T-helper 2 cell treated with Interferon-gamma antibody and Interleukin-4, amounts not matched to agents 5 μg/mL and 100 μg/mL, for 36 hours (primary cell): ENCODE measurements around the gene RAI1.

ENCODE experiments used
- DNase-seq: peaks from one replicate; pipeline ENCODE4 v3.0.0; 2021; ENCODE audit warnings: low spot score
- H3K27ac Mint-ChIP-seq: one replicate; pipeline ENCODE4 v1.8.0; 2021; ENCODE audit warnings: mild to moderate bottlenecking, mixed read lengths
- H3K27me3 Mint-ChIP-seq: one replicate; pipeline ENCODE4 v1.8.0; 2021; ENCODE audit warnings: low read depth, mixed read lengths
- H3K36me3 Mint-ChIP-seq: one replicate; pipeline ENCODE4 v1.8.0; 2021; ENCODE audit warnings: low read depth, mixed read lengths
- H3K4me1 Mint-ChIP-seq: one replicate; pipeline ENCODE4 v1.8.0; 2021; ENCODE audit warnings: low read depth, mixed read lengths
- H3K4me3 Mint-ChIP-seq: one replicate; pipeline ENCODE4 v1.8.0; 2022; ENCODE audit warnings: mild to moderate bottlenecking, moderate library complexity, mixed read lengths
- H3K9me3 Mint-ChIP-seq: one replicate; pipeline ENCODE4 v1.8.0; 2021; ENCODE audit warnings: mixed read lengths

Gene RAI1

GRCh38 chr17:17741349-17742023 lies 60.2 kb downstream of the RAI1 start:
- no peaks in the 10 kb centered on the region for H3K36me3 Mint-ChIP-seq
- peaks cover 3% of the 10 kb centered on the region for H3K4me1 Mint-ChIP-seq
- no peak for DNase-seq
- no peaks in the 10 kb centered on the region for H3K27me3 Mint-ChIP-seq
- H3K27ac Mint-ChIP-seq = no peak overlapping the region
- H3K9me3 Mint-ChIP-seq = no peaks in the 10 kb centered on the region
- H3K4me3 Mint-ChIP-seq = no peak overlapping the region

DNA sequence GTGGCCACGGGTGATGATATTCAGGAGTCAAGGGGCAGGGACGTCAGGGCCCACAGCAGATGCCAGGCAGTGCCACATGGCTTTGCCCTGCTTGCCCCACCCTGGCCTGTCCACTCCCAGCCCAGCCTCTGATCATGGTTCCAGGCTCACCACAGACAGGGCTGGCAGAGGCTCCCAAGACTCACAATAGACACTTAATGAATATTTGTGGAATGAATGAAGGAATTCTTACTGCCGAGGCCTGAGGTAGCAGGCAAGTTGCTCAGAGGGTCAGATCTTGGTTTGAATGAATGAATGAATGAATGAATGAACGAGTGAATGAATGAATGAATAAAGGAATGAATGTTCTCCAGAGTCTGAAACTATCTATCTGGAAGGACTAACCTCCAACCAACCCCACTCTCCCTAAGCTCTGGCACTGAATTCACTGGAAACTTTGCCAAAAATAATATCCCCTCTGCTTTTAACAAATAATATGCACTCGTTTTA lies 60.9 kb downstream of the RAI1 start:
- Mint-ChIP-seq H3K4me3 (no peak overlapping the region), H3K4me1 (peaks cover 3% of the 10 kb centered on the region), H3K36me3 (no peaks in the 10 kb centered on the region), H3K27ac (no peak overlapping the region), H3K27me3 (no peaks in the 10 kb centered on the region), H3K9me3 (no peaks in the 10 kb centered on the region)
- no peak for DNase-seq

- Mint-ChIP-seq H3K4me3 (no peak overlapping the region), H3K9me3 (no peaks in the 10 kb centered on the region), H3K4me1 (peaks cover 3% of the 10 kb centered on the region), H3K36me3 (no peaks in the 10 kb centered on the region), H3K27ac (no peak overlapping the region), H3K27me3 (no peaks in the 10 kb centered on the region)
- no peak for DNase-seq
Observed at GRCh38 chr17:17742688-17743390, 61.6 kb downstream of the RAI1 start.

- Mint-ChIP-seq H3K4me1 (peaks cover 3% of the 10 kb centered on the region), H3K36me3 (no peaks in the 10 kb centered on the region), H3K4me3 (no peak overlapping the region), H3K9me3 (no peaks in the 10 kb centered on the region), H3K27me3 (no peaks in the 10 kb centered on the region), H3K27ac (no peak overlapping the region)
- no peak for DNase-seq
Observed at GRCh38 chr17:17743391-17744112, 62.3 kb downstream of the RAI1 start.

- H3K4me1 Mint-ChIP-seq = peaks cover 3% of the 10 kb centered on the region
- no peaks in the 10 kb centered on the region for H3K27me3 Mint-ChIP-seq
- H3K27ac Mint-ChIP-seq = no peak overlapping the region
- H3K36me3 Mint-ChIP-seq = no peaks in the 10 kb centered on the region
- H3K9me3 Mint-ChIP-seq = no peaks in the 10 kb centered on the region
- no peak for DNase-seq
- no peak overlapping the region for H3K4me3 Mint-ChIP-seq
Observed at GRCh38 chr17:17744116-17744515, 62.9 kb downstream of the RAI1 start.

DNA sequence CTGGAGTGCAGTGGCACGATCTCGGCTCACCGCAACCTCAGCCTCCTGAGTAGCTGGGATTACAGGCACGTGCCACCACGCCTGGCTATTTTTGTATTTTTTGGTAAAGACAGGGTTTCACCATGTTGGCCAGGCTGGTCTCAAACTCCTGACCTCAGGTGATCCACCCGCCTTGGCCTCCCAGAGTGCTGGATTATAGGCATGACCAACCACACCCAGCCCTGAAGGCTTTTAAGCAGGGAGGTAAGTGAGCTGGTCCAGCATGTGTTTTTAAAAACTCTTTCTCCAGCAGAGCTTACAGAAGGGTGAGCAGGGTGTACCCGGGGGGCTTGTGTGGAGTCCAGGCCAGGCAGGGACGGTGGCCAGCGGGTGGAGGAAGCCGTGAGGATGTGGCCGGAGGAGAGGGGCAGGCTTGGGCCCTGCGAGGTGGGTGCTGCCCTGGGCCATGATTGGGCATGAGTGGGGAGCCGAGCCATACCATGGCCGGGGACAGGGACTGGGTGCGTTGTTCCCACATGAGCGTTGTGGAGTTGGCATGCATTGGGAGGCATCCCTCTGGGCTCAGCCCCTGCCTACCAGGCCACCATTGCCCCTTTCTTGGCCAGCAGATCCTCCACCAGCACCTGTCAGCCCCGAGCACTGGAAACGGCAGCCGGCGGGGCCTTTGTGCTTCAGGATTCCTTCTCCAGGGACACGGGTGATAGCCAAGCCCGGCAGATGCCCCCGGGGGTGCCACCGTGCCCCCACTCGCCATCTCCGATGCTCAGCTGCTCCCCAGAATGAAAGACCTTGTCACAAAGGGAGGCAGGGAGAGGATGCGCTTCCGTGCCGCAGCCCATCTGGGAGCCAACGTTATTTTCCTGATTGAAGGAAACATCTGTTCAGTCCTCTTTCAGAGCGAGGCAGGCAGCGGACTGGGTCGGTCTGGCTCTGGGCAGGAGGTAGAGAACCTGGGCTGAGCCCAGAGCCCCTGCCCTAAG lies 64.5 kb downstream of the RAI1 start:
- H3K9me3 Mint-ChIP-seq = no peaks in the 10 kb centered on the region
- no peak overlapping the region for H3K27ac Mint-ChIP-seq
- H3K4me1 Mint-ChIP-seq = peaks cover 13% of the 10 kb centered on the region

GRCh38 chr17:17748179-17748578 lies 66.9 kb downstream of the RAI1 start:
- DNase-seq = no peak
- H3K27me3 Mint-ChIP-seq = no peaks in the 10 kb centered on the region
- no peaks in the 10 kb centered on the region for H3K9me3 Mint-ChIP-seq
- no peaks in the 10 kb centered on the region for H3K36me3 Mint-ChIP-seq
- H3K27ac Mint-ChIP-seq = no peak overlapping the region
- no peak overlapping the region for H3K4me3 Mint-ChIP-seq
- peaks cover 27% of the 10 kb centered on the region for H3K4me1 Mint-ChIP-seq

More for the DNA sequence above, 64.5 kb downstream of the RAI1 start:
- no peak overlapping the region for H3K4me3 Mint-ChIP-seq
- DNase-seq = no peak
- H3K36me3 Mint-ChIP-seq = no peaks in the 10 kb centered on the region
- H3K27me3 Mint-ChIP-seq = no peaks in the 10 kb centered on the region

GRCh38 chr17:17748604-17749003 lies 67.3 kb downstream of the RAI1 start:
- no peak overlapping the region for H3K4me3 Mint-ChIP-seq
- H3K36me3 Mint-ChIP-seq = no peaks in the 10 kb centered on the region
- no peak overlapping the region for H3K27ac Mint-ChIP-seq
- no peaks in the 10 kb centered on the region for H3K27me3 Mint-ChIP-seq
- peaks cover 28% of the 10 kb centered on the region for H3K4me1 Mint-ChIP-seq
- DNase-seq = no peak
- no peaks in the 10 kb centered on the region for H3K9me3 Mint-ChIP-seq

DNA sequence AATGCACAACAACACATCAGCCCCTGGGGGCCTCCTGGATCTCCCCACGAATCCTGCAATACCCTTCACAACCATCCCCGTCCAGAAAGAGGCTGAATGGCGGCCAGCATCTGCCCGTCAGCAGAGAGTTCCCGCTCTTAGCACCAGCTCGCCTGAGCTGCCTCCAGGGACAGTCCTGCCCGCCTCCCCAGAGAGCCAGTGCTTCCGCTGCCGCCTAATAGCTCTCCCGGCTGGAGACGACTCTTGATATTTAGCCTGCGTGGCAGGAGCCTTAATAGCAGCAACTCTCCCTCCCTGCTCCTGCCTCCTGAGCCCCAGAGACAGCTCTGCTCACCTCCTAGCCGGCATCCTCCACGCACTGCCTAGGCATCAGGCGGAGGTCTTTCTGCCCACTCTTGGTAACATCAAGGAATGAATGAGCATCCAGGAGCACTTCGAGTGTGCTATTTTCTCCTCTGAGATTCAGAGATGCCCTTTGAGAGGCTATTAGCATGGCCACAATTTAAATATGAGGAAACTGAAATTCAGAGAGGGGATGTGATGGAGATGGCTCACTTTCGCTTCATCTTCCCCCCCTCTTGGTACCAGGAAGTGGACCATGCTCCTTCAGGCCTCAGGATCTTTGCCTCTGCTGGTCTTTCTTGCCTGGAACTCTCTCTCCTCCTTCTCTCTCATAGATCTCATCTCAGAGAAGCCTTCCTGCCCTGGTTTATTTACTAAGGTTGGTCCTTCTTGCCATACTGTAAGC lies 67.9 kb downstream of the RAI1 start:
- DNase-seq = no peak
- peak overlapping the region; percentile 61 for H3K4me3 Mint-ChIP-seq
- H3K4me1 Mint-ChIP-seq = peaks cover 31% of the 10 kb centered on the region
- H3K9me3 Mint-ChIP-seq = no peaks in the 10 kb centered on the region
- no peaks in the 10 kb centered on the region for H3K27me3 Mint-ChIP-seq
- H3K27ac Mint-ChIP-seq = peak overlapping the region; percentile 87
- H3K36me3 Mint-ChIP-seq = no peaks in the 10 kb centered on the region

DNA sequence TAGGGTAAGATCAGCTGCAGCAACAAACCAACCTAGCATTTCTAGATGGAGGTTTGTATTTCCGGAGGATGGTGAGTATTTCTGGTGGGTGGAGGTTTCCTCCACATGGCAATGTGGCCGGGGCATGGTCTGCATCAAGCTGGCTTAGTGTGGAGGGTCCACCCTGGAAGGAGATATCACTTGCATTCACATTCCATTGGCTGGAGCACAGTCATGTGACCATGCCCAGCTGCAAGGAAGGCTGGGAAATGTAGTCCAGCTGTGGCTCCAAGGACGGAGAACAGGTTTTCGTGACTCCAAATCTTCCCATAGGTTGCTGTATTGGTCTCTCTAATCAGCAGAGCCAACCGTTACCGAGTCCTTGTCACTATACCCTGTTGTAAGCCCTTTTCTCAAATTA lies 68.7 kb downstream of the RAI1 start:
- no peaks in the 10 kb centered on the region for H3K9me3 Mint-ChIP-seq
- peaks cover 31% of the 10 kb centered on the region for H3K4me1 Mint-ChIP-seq
- peak; percentile 29 for DNase-seq
- no peaks in the 10 kb centered on the region for H3K36me3 Mint-ChIP-seq
- peak overlapping the region; percentile 87 for H3K27ac Mint-ChIP-seq
- no peaks in the 10 kb centered on the region for H3K27me3 Mint-ChIP-seq
- peak overlapping the region; percentile 61 for H3K4me3 Mint-ChIP-seq

GRCh38 chr17:17750881-17751280 lies 69.6 kb downstream of the RAI1 start:
- Mint-ChIP-seq H3K27ac (peak overlapping the region; percentile 96), H3K27me3 (no peaks in the 10 kb centered on the region), H3K4me3 (peak overlapping the region; percentile 78), H3K4me1 (peaks cover 31% of the 10 kb centered on the region), H3K9me3 (no peaks in the 10 kb centered on the region), H3K36me3 (no peaks in the 10 kb centered on the region)
- peak; percentile 33 for DNase-seq

DNA sequence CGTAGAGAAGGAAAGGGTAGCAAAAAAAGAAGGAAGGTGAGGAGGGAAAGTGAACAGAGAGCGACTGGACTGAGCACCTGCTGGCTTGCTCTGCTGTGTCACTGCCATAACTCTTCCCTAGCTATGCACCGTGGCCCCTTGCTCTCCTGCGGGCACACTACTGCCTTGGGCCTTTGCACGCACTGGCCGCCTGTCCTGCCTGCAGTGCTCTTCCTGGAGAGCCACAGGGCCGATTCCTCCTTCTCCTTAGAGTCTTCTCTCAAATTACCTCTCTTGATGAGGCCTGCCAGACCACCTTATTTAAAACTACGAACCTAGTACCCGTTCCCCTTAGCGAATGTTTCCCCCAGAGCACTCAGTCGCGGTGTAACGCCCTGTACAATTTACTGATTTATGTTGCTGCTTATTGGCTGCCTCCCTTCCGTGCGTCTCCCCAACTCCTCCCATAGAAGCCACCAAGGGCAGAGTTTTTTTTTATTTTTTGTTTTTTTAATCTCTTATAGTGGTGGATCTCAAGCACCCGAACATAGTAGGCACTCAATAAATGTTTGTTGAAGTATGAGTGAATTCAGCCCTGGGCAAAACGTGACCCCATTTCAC lies 70.3 kb downstream of the RAI1 start:
- peak; percentile 13 for DNase-seq
- Mint-ChIP-seq H3K4me1 (peaks cover 34% of the 10 kb centered on the region), H3K27ac (peak overlapping the region; percentile 96), H3K9me3 (no peaks in the 10 kb centered on the region), H3K4me3 (peak overlapping the region; percentile 78), H3K36me3 (peaks cover 2% of the 10 kb centered on the region), H3K27me3 (no peaks in the 10 kb centered on the region)
